ENCODE data around the gene JOSD1.

GRCh38 chr22:38700789-38701628 lies at the start of gene JOSD1:
- TF ChIP-seq CTCF (IDR thresholded peaks at IDR 0.05; ENCODE audit: low read length): no peak
- TF ChIP-seq EZH2phosphoT487 (IDR thresholded peaks at IDR 0.05; ENCODE audit: low read length): no peak

Measured in MM.1S (cell line).